NCI-H2196 (cell line): Measurements from ENCODE around the gene ZRSR2.

Source experiments
- DNase-seq: peaks from one replicate; lab custom pipeline; 2025; ENCODE audit not compliant: unreplicated experiment; lab: John Stamatoyannopoulos, UW

Gene ZRSR2

GRCh38 chrX:15849555-15849954 is 59.3 kb downstream of the ZRSR2 start:
- DNase-seq = no peak

DNA sequence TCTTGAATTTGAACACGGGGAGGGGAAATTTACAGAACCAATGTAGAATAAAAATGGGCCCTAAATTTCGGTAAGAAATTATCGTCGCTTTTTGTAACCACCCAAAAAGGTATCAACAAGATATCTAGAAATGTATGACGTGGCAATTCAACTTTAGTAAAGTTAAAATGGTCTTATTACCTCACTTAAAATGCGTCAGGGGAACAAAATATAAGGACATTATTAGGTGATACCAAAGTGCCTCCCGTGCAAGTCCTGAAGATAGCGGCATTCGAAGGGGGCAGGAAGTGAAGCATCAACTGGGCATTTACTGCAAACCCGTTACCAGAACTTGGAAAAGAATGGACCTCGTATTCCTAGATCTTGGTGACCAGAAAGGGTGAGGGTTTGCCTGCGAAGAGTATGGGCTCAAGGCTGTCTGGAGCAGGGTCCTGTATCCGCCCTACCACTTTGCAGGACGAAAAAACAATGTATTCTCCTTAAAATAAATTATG is 63.3 kb downstream of the ZRSR2 start:
- DNase-seq = no peak

GRCh38 chrX:15854080-15854655 is 63.9 kb downstream of the ZRSR2 start:
- no peak for DNase-seq

DNA sequence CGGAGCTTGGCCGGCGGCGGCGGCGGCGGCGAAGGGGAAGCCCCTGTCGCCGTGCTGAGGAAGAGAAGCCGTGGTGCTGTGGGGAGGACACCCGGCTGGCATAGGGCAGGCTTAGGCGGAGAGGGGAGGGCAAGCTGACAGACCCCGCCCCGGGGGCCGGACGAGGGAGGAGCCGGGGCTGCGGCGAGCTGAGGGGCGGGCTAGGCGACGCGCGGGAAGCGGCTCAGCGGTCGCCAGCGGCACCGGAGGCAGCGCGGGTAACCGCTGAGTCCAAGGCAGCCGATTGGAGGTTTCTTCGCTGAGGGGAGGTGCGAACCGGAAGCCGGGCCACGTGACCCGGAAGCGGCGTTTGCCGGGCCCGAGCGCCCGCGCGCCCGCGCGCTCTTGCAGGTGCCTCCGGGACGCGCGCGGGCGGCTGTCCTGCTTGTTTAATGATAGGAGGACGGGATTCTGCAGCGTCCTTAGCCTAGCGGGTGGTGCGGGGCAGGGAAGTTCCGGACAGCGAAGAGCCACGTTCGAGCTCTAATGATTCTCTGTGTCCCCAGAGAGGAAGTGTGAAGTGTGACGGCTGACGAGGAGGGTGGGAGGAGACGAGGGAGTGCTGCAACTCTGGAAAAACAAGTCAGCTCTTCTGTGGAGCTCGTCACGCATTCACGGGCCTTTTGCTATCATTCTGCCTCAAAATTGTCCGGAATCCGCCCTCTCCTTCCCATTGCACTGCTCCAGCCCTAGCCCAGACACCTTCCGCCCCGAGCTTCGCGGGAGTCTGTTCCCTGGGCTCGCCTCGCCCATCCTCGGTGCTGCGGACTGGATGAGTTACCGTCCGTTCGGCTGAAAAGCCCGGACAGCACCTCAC is 64.7 kb downstream of the ZRSR2 start, which contains the start of gene AP1S2:
Gene AP1S2, minus strand, starts transcription at position 102 of the 856 bp plus-strand sequence. CDS start 2,289 bp downstream, outside the sequence.
- DNase-seq = peak; percentile 84

GRCh38 chrX:15855568-15856221 is 65.4 kb downstream of the ZRSR2 start:
- DNase-seq = no peak

- DNase-seq = no peak
Measured at GRCh38 chrX:15856222-15856587, 65.9 kb downstream of the ZRSR2 start.

DNA sequence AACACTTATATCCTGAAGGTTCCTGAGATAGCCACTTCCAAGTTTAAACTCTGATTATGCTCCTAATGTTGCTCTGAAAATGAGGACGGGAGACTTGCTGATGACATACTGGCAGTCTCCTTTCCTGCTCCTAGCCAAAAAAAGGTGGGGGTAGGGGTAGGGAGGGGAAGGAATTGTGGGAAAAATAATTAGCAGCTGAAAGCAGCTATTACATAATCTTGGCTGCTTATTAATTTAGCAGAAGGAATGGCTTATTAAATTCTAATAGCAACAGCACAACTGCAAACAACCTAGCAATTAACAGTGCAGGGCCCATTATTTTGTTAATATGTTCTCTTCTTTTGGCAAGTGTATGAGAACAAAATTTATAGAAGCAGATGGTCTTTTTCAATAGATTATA is 66.4 kb downstream of the ZRSR2 start:
- DNase-seq = no peak

- no peak for DNase-seq
Measured at GRCh38 chrX:15858051-15858450, 67.8 kb downstream of the ZRSR2 start.

GRCh38 chrX:15860921-15861320 is 70.6 kb downstream of the ZRSR2 start:
- DNase-seq = no peak

- DNase-seq = no peak
Measured at GRCh38 chrX:15864023-15864422, 73.7 kb downstream of the ZRSR2 start.

DNA sequence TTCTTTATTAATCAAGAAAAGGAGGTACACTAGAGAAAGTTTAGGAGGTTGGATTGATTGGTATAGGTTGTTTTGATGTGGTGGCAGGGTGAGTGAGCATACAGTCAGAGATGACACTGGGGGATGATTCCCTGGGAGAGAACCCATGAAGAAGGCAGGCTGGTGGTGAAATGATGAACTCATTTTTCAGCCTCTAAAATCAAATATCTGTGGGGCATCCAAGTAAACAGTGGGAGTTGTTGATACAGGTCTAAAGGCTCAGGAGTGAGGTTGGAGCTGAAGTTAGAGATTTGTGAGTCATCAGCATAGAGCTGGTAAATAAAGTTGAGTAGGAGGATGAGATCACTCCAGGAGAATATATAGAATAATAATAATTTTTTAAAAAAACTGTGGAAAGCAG is 74.3 kb downstream of the ZRSR2 start:
- no peak for DNase-seq

DNA sequence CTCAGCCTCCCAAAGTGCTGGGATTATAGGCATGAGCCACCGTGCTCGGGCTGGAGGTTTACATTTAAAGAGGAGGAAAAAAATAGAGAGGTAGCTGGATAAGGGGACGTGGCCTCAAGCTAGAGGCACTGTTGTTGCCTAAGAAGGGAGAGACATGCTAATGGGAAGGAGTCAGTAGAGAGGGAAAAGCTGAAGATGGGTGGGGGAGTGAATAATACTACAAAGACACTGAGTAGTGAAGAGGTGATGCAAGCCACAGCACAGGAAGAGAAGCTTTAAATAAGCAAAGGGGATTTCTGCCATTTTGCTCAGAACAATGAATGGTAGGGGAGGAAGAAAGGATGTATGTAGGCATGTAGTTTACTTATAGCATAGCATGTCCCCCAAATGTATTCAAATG is 75.9 kb downstream of the ZRSR2 start:
- DNase-seq = no peak

- DNase-seq = no peak
Measured at GRCh38 chrX:15869695-15870094, 79.4 kb downstream of the ZRSR2 start.

GRCh38 chrX:15870310-15870709 is 80.0 kb downstream of the ZRSR2 start:
- no peak for DNase-seq
